ENCODE measurements around the gene CYP4B1.
"Not testable (repeated sequence)": the region's sequence is repeated elsewhere in the genome, so short reads cannot be mapped to it uniquely, and the experiment has no call there.

The CYP4B1 gene

GRCh38 chr1:46822248-46822826, 23.5 kb downstream of the CYP4B1 start:
- H3K4me3 ChIP-seq (ENCODE audit: low read length), result no peak overlapping the region
- no peak for TF ChIP-seq CTCF (conservative IDR thresholded peaks at IDR 0.05; ENCODE audit: low read length)
- no peak for DNase-seq (ENCODE audit: low read depth)

GRCh38 chr1:46823151-46823550, 24.3 kb downstream of the CYP4B1 start:
- no peak for DNase-seq (ENCODE audit: low read depth)
- H3K4me3 ChIP-seq (ENCODE audit: low read length), result no peak overlapping the region
- TF ChIP-seq CTCF (conservative IDR thresholded peaks at IDR 0.05; ENCODE audit: low read length), result no peak

DNA sequence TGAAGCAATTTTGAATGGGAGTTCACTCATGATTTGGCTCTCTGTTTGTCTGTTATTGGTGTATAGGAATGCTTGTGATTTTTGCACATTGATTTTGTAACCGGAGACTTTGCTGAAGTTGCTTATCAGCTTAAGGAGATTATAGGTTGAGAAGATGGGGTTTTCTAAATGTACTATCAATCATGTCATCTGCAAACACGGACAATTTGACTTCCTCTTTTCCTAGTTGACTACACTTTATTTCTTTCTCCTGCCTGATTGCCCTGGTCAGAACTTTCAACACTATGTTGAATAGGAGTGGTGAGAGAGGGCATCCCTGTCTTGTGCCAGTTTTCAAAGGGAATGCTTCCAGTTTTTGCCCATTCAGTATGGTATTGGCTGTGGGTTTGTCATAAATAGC, 28.0 kb downstream of the CYP4B1 start:
- not testable (repeated sequence) for H3K4me3 ChIP-seq (ENCODE audit: low read length)

DNA sequence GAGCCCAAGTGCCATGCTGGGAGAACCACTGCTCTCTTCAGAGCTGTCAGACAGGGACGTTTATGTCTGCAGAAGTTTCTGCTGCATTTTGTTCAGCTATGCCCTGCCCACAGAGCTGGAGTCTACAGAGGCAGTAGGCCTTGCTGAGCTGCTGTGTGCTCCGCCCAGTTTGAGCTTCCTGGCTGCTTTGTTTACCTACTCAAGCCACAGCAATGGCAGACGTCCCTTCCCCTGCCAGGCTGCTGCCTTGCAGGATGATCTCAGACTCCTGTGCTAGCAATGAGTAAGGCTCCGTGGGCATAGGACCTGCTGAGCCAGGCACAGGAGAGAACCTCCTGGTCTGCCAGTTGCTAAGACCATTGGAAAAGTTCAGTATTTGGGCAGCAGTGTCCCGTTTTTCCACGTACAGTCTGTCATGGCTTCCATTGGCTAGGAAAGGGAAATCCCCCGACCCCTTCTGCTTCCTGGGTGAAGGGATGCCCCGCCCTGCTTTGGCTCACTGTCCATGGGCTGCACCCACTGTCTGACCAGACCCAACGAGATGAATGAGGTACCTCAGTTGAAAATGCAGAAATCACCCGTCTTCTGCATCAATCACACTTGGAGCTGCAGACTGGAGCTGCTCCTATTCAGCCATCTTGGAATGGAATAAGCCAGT, 31.9 kb downstream of the CYP4B1 start:
- no peak for DNase-seq (ENCODE audit: low read depth)
- H3K4me3 ChIP-seq (ENCODE audit: low read length), result no peak overlapping the region
- no peak for TF ChIP-seq CTCF (conservative IDR thresholded peaks at IDR 0.05; ENCODE audit: low read length)

More for the DNA sequence above, 28.0 kb downstream of the CYP4B1 start:
- not testable (repeated sequence) for DNase-seq (ENCODE audit: low read depth)

GRCh38 chr1:46835469-46835868, 36.6 kb downstream of the CYP4B1 start:
- DNase-seq (ENCODE audit: low read depth); H3K4me3 ChIP-seq (ENCODE audit: low read length): not testable (repeated sequence)

- DNase-seq (ENCODE audit: low read depth); H3K4me3 ChIP-seq (ENCODE audit: low read length): not testable (repeated sequence)
Observed at GRCh38 chr1:46846386-46846785, 47.5 kb downstream of the CYP4B1 start.

GRCh38 chr1:46857660-46858065, 58.8 kb downstream of the CYP4B1 start:
- DNase-seq (ENCODE audit: low read depth), result not testable (repeated sequence)

DNA sequence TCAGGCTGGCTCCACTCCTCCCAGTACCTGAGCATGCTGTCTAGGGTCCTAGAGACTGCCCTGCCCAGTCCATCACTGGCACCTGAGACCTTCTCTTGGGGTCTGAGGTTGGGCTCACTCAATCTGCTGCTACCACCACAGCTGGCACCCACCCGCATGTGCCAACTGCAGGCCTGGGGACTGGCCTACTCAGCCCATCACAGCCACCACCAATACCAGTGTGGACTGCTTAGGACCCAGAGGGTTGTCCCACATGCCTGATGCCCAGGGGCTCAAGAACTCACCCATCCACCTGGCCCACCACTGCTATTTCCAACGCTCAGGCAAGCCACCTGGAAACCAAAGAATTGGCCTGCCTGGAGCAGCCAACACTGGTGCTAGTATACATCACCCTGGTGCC, 63.5 kb downstream of the CYP4B1 start:
- H3K4me3 ChIP-seq (ENCODE audit: low read length), result no peak overlapping the region
- no peak for TF ChIP-seq CTCF (conservative IDR thresholded peaks at IDR 0.05; ENCODE audit: low read length)
- DNase-seq (ENCODE audit: low read depth), result no peak

More at GRCh38 chr1:46857660-46858065, 58.8 kb downstream of the CYP4B1 start:
- not testable (repeated sequence) for H3K4me3 ChIP-seq (ENCODE audit: low read length)
